Vagina (tissue), 2 donors: ENCODE data around the gene IGF1. TPM values are rescaled to one million over a fixed set of nuclear protein-coding genes. Genes with fewer than 3 reads are reported as not detected.

ENCODE experiments used
- DNase-seq, 2 donors: peaks; one replicate each; pipeline ENCODE4 v3.0.0-alpha.2; 2017; ENCODE audit errors: extremely low spot score in 2 of 2
- H3K27ac ChIP-seq: fragments of 200-600 bp; sonication (generic); one replicate; pipeline ENCODE4 v1.5.1; 2019
- H3K27me3 ChIP-seq: fragments of 200-600 bp; sonication (generic); one replicate; pipeline ENCODE4 v1.5.1; 2019
- H3K36me3 ChIP-seq, 2 donors: fragments of 200-600 bp; sonication (generic); one replicate each; pipeline ENCODE4 v1.5.1; 2017 to 2019
- H3K4me1 ChIP-seq: fragments of 200-600 bp; sonication (generic); one replicate; pipeline ENCODE4 v1.5.1; 2019
- H3K4me3 ChIP-seq, 2 donors: fragments of 200-600 bp; sonication (generic); 1 replicate in 1 of 2; 2 replicates in 1 of 2; pipeline ENCODE4 v1.5.1; 2016 to 2019
- H3K9me3 ChIP-seq: fragments of 200-600 bp; sonication (generic); one replicate; pipeline ENCODE4 v1.5.1; 2019
- CTCF ChIP-seq, 3 experiments: fragments of 450-650 bp in 2 of 3; fragments of 200-600 bp in 1 of 3; sonication (generic) in 1 of 3; IDR thresholded peaks; one replicate each; pipeline ENCODE4 v1.5.1; 2017 to 2019; ENCODE audit warnings: antibody characterized with exemption in 3 of 3, mild to moderate bottlenecking in 2 of 3, moderate library complexity in 2 of 3
- POLR2A ChIP-seq, 2 donors: fragments of 450-650 bp; IDR thresholded peaks; one replicate each; pipeline ENCODE4 v1.6.1; 2017; ENCODE audit warnings: antibody characterized with exemption in 2 of 2, mild to moderate bottlenecking in 2 of 2, moderate library complexity in 2 of 2
- POLR2AphosphoS5 ChIP-seq, 2 donors: sonication (generic); formaldehyde crosslinking; IDR thresholded peaks; one replicate each; pipeline ENCODE4 v1.9.0; 2017; ENCODE audit warnings: antibody characterized with exemption in 2 of 2, mild to moderate bottlenecking in 2 of 2, low read depth in 1 of 2; ENCODE audit not compliant: insufficient read depth in 1 of 2
- intact Hi-C: fragments of 100-400 bp; cut with DNase I; formaldehyde crosslinking; loops from one replicate; pipeline ENCODE4 v1.15.1; 2023
- total RNA-seq: library from RNA; depleted of rRNA; stranded (reverse); fragments of >200 nt; gene quantifications from one replicate; pipeline ENCODE4 v1.2.3, GENCODE V29; 2016

Gene IGF1
- total RNA-seq, 1 donor from 2014 or later: 68.0 TPM

- H3K4me3 ChIP-seq: no peak overlapping the region
- H3K27me3 ChIP-seq: no peaks in the 10 kb centered on the region
- no peaks in the 10 kb centered on the region for H3K36me3 ChIP-seq
- H3K27ac ChIP-seq: peak overlapping the region; percentile 19
- TF ChIP-seq POLR2A (IDR thresholded peaks at IDR 0.05): no peak
- no peak for TF ChIP-seq POLR2AphosphoS5 (IDR thresholded peaks at IDR 0.05; ENCODE audit: insufficient read depth in 1 of 2, low read depth in 1 of 2)
- TF ChIP-seq CTCF (IDR thresholded peaks at IDR 0.05): no peak
- intact Hi-C loops: no loop called here
- no peaks in the 10 kb centered on the region for H3K9me3 ChIP-seq
- peaks cover 61% of the 10 kb centered on the region for H3K4me1 ChIP-seq
- no peak for DNase-seq
These were observed 50.9 kb downstream of the IGF1 start for GRCh38 chr12:102429211-102430154.

- no peaks in the 10 kb centered on the region for H3K36me3 ChIP-seq
- intact Hi-C loops: no loop called here
- H3K9me3 ChIP-seq: no peaks in the 10 kb centered on the region
- H3K4me1 ChIP-seq: peaks cover 49% of the 10 kb centered on the region
- no peaks in the 10 kb centered on the region for H3K27me3 ChIP-seq
- peak overlapping the region; percentile 42 for H3K27ac ChIP-seq
- DNase-seq: no peak
- no peak overlapping the region for H3K4me3 ChIP-seq
- TF ChIP-seq POLR2A (IDR thresholded peaks at IDR 0.05) (no peak), CTCF (IDR thresholded peaks at IDR 0.05) (no peak)
These were observed 52.8 kb downstream of the IGF1 start for GRCh38 chr12:102427543-102427941.

- TF ChIP-seq CTCF (IDR thresholded peaks at IDR 0.05) (no peak), POLR2AphosphoS5 (IDR thresholded peaks at IDR 0.05; ENCODE audit: insufficient read depth in 1 of 2, low read depth in 1 of 2) (no peak), POLR2A (IDR thresholded peaks at IDR 0.05) (no peak)
- H3K9me3 ChIP-seq: no peaks in the 10 kb centered on the region
- H3K4me1 ChIP-seq: peaks cover 43% of the 10 kb centered on the region
- no peak for DNase-seq
- H3K4me3 ChIP-seq: no peak overlapping the region
- H3K27me3 ChIP-seq: no peaks in the 10 kb centered on the region
- peak overlapping the region; percentile 42 for H3K27ac ChIP-seq
- intact Hi-C loops: no loop called here
- H3K36me3 ChIP-seq: no peaks in the 10 kb centered on the region
These were observed 53.5 kb downstream of the IGF1 start for GRCh38 chr12:102426599-102427542.

- DNase-seq: no peak
- Histone ChIP-seq H3K27me3 (no peaks in the 10 kb centered on the region), H3K4me1 (peaks cover 31% of the 10 kb centered on the region), H3K36me3 (no peaks in the 10 kb centered on the region), H3K4me3 (no peak overlapping the region), H3K27ac (peak overlapping the region; percentile 29), H3K9me3 (no peaks in the 10 kb centered on the region)
- intact Hi-C loops: no loop called here
- no peak for TF ChIP-seq POLR2A (IDR thresholded peaks at IDR 0.05)
- no peak for TF ChIP-seq CTCF (IDR thresholded peaks at IDR 0.05)
- TF ChIP-seq POLR2AphosphoS5 (IDR thresholded peaks at IDR 0.05; ENCODE audit: insufficient read depth in 1 of 2, low read depth in 1 of 2): no peak
These were observed 55.0 kb downstream of the IGF1 start for GRCh38 chr12:102425109-102426039.
